PC-3 (cell line): ENCODE data around the gene WNT7B. TPM values are rescaled to one million over a fixed set of nuclear protein-coding genes. Genes with fewer than 3 reads are reported as not detected.

ENCODE experiments used
- ATAC-seq: fragments of 200-7000 bp; cut with Tn5 transposase; 2 replicates; pipeline ENCODE4 v1.9.1; 2020; ENCODE audit warnings: mild to moderate bottlenecking, moderate library complexity
- BruUV-seq: library from RNA; stranded (reverse); fragments of 400-500 nt; replicated peaks from 2 replicates; lab custom pipeline; 2021; lab: Mats Ljungman, UMichigan
- CTCF ChIA-PET: fragments of 300-600 bp; sonication (Branson Sonifier 250); formaldehyde crosslinking; loops from one replicate; lab custom pipeline; 2022; ENCODE audit warnings: antibody characterized with exemption; lab: Charles Lee
- POLR2A ChIA-PET: fragments of 300-600 bp; sonication (Branson Sonifier 250); formaldehyde crosslinking; loops from one replicate; lab custom pipeline; 2022; ENCODE audit warnings: antibody characterized with exemption; ENCODE audit not compliant: unreplicated experiment; lab: Charles Lee
- DNase-seq: peaks from one replicate; pipeline ENCODE4 v3.0.0-alpha.2; 2015
- H2AFZ ChIP-seq: fragments of 300-600 bp; sonication (generic); 2 replicates; pipeline ENCODE4 v1.6.0; 2016; ENCODE audit warnings: antibody characterized with exemption, low read length
- H3F3A ChIP-seq: fragments of 300-600 bp; sonication (generic); one replicate; pipeline ENCODE4 v1.6.0; 2017; ENCODE audit warnings: antibody characterized with exemption, low read length, control low read depth, mild to moderate bottlenecking; ENCODE audit not compliant: unreplicated experiment
- H3K27ac ChIP-seq: fragments of 300-600 bp; sonication (generic); 2 replicates; pipeline ENCODE4 v1.5.1; 2016; ENCODE audit warnings: mild to moderate bottlenecking, low read length
- H3K27me3 ChIP-seq: fragments of 300-600 bp; sonication (generic); 2 replicates; pipeline ENCODE4 v1.6.1; 2016; ENCODE audit warnings: low read length, mixed read lengths
- H3K36me3 ChIP-seq: fragments of 300-600 bp; sonication (generic); 2 replicates; pipeline ENCODE4 v1.6.1; 2016; ENCODE audit warnings: low read depth, mixed run types, low read length, mixed read lengths
- H3K4me1 ChIP-seq: fragments of 300-600 bp; sonication (generic); 2 replicates; pipeline ENCODE4 v1.5.1; 2016; ENCODE audit warnings: low read length; ENCODE audit not compliant: insufficient read depth
- H3K4me2 ChIP-seq: fragments of 300-600 bp; sonication (generic); 2 replicates; pipeline ENCODE4 v1.6.0; 2016; ENCODE audit warnings: low read length
- H3K4me3 ChIP-seq: fragments of 300-600 bp; sonication (generic); 2 replicates; pipeline ENCODE4 v1.5.1; 2016; ENCODE audit warnings: mild to moderate bottlenecking, low read length, mixed read lengths
- H3K79me2 ChIP-seq: fragments of 300-600 bp; sonication (generic); 2 replicates; pipeline ENCODE4 v1.6.1; 2017; ENCODE audit warnings: low read length, mixed read lengths
- H3K9ac ChIP-seq: fragments of 300-600 bp; sonication (generic); 2 replicates; pipeline ENCODE4 v1.6.0; 2016; ENCODE audit warnings: mild to moderate bottlenecking, low read length
- H3K9me2 ChIP-seq: fragments of 300-600 bp; sonication (generic); replicated peaks from 2 replicates; pipeline ENCODE4 v1.6.1; 2016; ENCODE audit warnings: mixed run types, low read length, mixed read lengths
- H3K9me3 ChIP-seq: fragments of 300-600 bp; sonication (generic); 2 replicates; pipeline ENCODE4 v1.6.1; 2016; ENCODE audit warnings: low read length, mixed read lengths
- H4K20me1 ChIP-seq: fragments of 300-600 bp; sonication (generic); 2 replicates; pipeline ENCODE4 v1.6.1; 2016; ENCODE audit warnings: low read length, mixed read lengths
- CTCF ChIP-seq: fragments of 300-600 bp; sonication (generic); conservative IDR thresholded peaks from 2 replicates; pipeline ENCODE4 v1.5.1; 2017; ENCODE audit warnings: antibody characterized with exemption, low read depth, mild to moderate bottlenecking, low read length
- EZH2 ChIP-seq: fragments of 300-600 bp; sonication (generic); IDR thresholded peaks from one replicate; pipeline ENCODE4 v1.6.1; 2017; ENCODE audit warnings: antibody characterized with exemption, mild to moderate bottlenecking, low read length; ENCODE audit not compliant: unreplicated experiment
- EZH2phosphoT487 ChIP-seq: fragments of 300-600 bp; sonication (generic); IDR thresholded peaks from 2 replicates; pipeline ENCODE4 v1.6.1; 2018; ENCODE audit warnings: mild to moderate bottlenecking, antibody characterized with exemption, low read length, borderline replicate concordance
- intact Hi-C: fragments of 100-400 bp; cut with micrococcal nuclease; formaldehyde crosslinking; loops from 2 replicates; pipeline ENCODE4 v1.9.0; 2023
- total RNA-seq: library from RNA; depleted of rRNA; stranded (reverse); fragments of >200 nt; gene quantifications from 2 replicates; pipeline ENCODE4 v1.2.3, GENCODE V29; 2014

WNT7B gene
- total RNA-seq, 1 experiment from 2014 or later, result 42.0 TPM

GRCh38 chr22:45905924-45906865, 70.8 kb downstream of the WNT7B start:
- H3F3A ChIP-seq, result no peaks in the 10 kb centered on the region
- intact Hi-C loops, result no loop called here
- no peaks in the 10 kb centered on the region for H3K79me2 ChIP-seq
- H3K4me2 ChIP-seq, result no peak overlapping the region
- TF ChIP-seq EZH2 (no peak), EZH2phosphoT487 (no peak), CTCF (no peak)
- peaks cover 20% of the 10 kb centered on the region for H3K4me1 ChIP-seq
- no peak overlapping the region for H3K4me3 ChIP-seq
- H3K9ac ChIP-seq, result no peak overlapping the region
- CTCF ChIA-PET, result no interaction called here
- POLR2A ChIA-PET, result interaction anchor here (0.6 kb wide), 1 partner anchor 42 kb away, joined by 3 read pairs; no protein-coding TSS in a partner anchor
- no peaks in the 10 kb centered on the region for H3K27me3 ChIP-seq
- ATAC-seq, result no peak
- no peaks in the 10 kb centered on the region for H3K36me3 ChIP-seq
- no peak overlapping the region for H2AFZ ChIP-seq
- DNase-seq, result no peak
- H3K27ac ChIP-seq, result no peak overlapping the region
- no TSS peak for BruUV-seq
- H4K20me1 ChIP-seq, result no peaks in the 10 kb centered on the region
- H3K9me2 ChIP-seq, result no peaks in the 10 kb centered on the region
- H3K9me3 ChIP-seq, result no peaks in the 10 kb centered on the region

GRCh38 chr22:45905326-45905923, 71.5 kb downstream of the WNT7B start:
- Histone ChIP-seq H3K9me2 (no peaks in the 10 kb centered on the region), H3K4me3 (no peak overlapping the region), H3K27ac (no peak overlapping the region), H3K9me3 (no peaks in the 10 kb centered on the region), H3K27me3 (no peaks in the 10 kb centered on the region), H3K79me2 (no peaks in the 10 kb centered on the region), H3K36me3 (no peaks in the 10 kb centered on the region), H2AFZ (no peak overlapping the region), H3K4me2 (no peak overlapping the region), H3F3A (no peaks in the 10 kb centered on the region), H3K4me1 (peaks cover 18% of the 10 kb centered on the region), H3K9ac (no peak overlapping the region), H4K20me1 (no peaks in the 10 kb centered on the region)
- ChIA-PET CTCF (no interaction called here), POLR2A (no interaction called here)
- intact Hi-C loops, result no loop called here
- no peak for DNase-seq
- BruUV-seq, result no TSS peak
- no peak for TF ChIP-seq CTCF
- TF ChIP-seq EZH2, result no peak
- no peak for TF ChIP-seq EZH2phosphoT487
- ATAC-seq, result no peak
